ENCODE results near the gene ZMIZ2. TPM values are rescaled to one million over a fixed set of nuclear protein-coding genes. Genes with fewer than 3 reads are reported as not detected.

ZMIZ2 gene
- total RNA-seq, 1 donor from 2014 or later, result 76.8 TPM

GRCh38 chr7:44808914-44809393 lies 60.3 kb downstream of the ZMIZ2 start:
- H3K4me2 ChIP-seq (ENCODE audit: low read length), result no peak overlapping the region
- Mint-ChIP-seq H3K27ac (ENCODE audit: unreplicated experiment) (no peak overlapping the region), H3K4me3 (ENCODE audit: unreplicated experiment) (no peak overlapping the region), H3K9me3 (ENCODE audit: unreplicated experiment) (no peaks in the 10 kb centered on the region), H3K27me3 (ENCODE audit: low read depth, unreplicated experiment) (no peaks in the 10 kb centered on the region), H3K4me1 (ENCODE audit: low read depth, unreplicated experiment) (no peaks in the 10 kb centered on the region), H3K36me3 (ENCODE audit: low read depth, unreplicated experiment) (peaks cover 2% of the 10 kb centered on the region)
- H3K9me3 ChIP-seq (ENCODE audit: insufficient read depth, low read depth, low read length), result no peaks in the 10 kb centered on the region
- H2AFZ ChIP-seq (ENCODE audit: low read depth, low read length), result no peak overlapping the region
- peaks cover 5% of the 10 kb centered on the region for H4K20me1 ChIP-seq (ENCODE audit: insufficient read depth, low read length)
- no peak for TF ChIP-seq CTCF (IDR thresholded peaks at IDR 0.05; ENCODE audit: insufficient read depth, low read depth, low read length)
- no peaks in the 10 kb centered on the region for H3K36me3 ChIP-seq (ENCODE audit: insufficient read depth, low read length)
- peaks cover 5% of the 10 kb centered on the region for H3K4me1 ChIP-seq (ENCODE audit: insufficient read depth, low read length)
- H3K4me3 ChIP-seq (ENCODE audit: insufficient read depth, low read depth, low read length), result no peak overlapping the region
- no peak overlapping the region for H3K9ac ChIP-seq (ENCODE audit: low read length)
- DNase-seq (ENCODE audit: low read depth), result no peak
- FAIRE-seq, result no peak
- H3K27ac ChIP-seq (ENCODE audit: low read depth, low read length), result no peak overlapping the region
- H3K79me2 ChIP-seq (ENCODE audit: insufficient read depth, low read length), result no peaks in the 10 kb centered on the region
- H3K27me3 ChIP-seq (ENCODE audit: insufficient read depth, low read length), result no peaks in the 10 kb centered on the region

DNA sequence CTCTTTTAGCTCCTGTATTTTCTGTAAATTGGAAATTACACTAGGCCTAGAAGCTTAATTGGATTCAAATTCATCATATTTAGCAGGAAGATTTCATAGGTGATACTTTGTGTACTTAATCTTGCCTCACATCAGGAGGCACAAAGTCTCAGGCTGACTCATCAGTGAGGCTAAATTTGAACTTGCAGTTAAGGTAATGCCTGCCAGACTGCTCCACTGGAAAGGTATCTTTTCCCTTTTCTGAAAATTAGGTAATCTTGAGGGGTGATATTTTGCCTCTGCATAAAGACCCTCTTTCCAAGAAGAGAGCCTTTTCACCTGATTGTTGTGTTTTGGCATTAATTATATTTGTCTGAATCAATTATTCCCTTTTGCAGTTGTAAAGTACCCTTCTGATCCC lies 62.4 kb downstream of the ZMIZ2 start:
- Mint-ChIP-seq H3K9me3 (ENCODE audit: unreplicated experiment) (no peaks in the 10 kb centered on the region), H3K27me3 (ENCODE audit: low read depth, unreplicated experiment) (no peaks in the 10 kb centered on the region), H3K4me1 (ENCODE audit: low read depth, unreplicated experiment) (no peaks in the 10 kb centered on the region), H3K36me3 (ENCODE audit: low read depth, unreplicated experiment) (peaks cover 2% of the 10 kb centered on the region), H3K4me3 (ENCODE audit: unreplicated experiment) (no peak overlapping the region), H3K27ac (ENCODE audit: unreplicated experiment) (no peak overlapping the region)
- Histone ChIP-seq H2AFZ (ENCODE audit: low read depth, low read length) (no peak overlapping the region), H3K27me3 (ENCODE audit: insufficient read depth, low read length) (no peaks in the 10 kb centered on the region), H4K20me1 (ENCODE audit: insufficient read depth, low read length) (no peaks in the 10 kb centered on the region), H3K9ac (ENCODE audit: low read length) (no peak overlapping the region), H3K4me1 (ENCODE audit: insufficient read depth, low read length) (peaks cover 5% of the 10 kb centered on the region), H3K27ac (ENCODE audit: low read depth, low read length) (no peak overlapping the region), H3K79me2 (ENCODE audit: insufficient read depth, low read length) (no peaks in the 10 kb centered on the region), H3K4me3 (ENCODE audit: insufficient read depth, low read depth, low read length) (no peak overlapping the region), H3K4me2 (ENCODE audit: low read length) (no peak overlapping the region), H3K9me3 (ENCODE audit: insufficient read depth, low read depth, low read length) (no peaks in the 10 kb centered on the region), H3K36me3 (ENCODE audit: insufficient read depth, low read length) (no peaks in the 10 kb centered on the region)
- DNase-seq (ENCODE audit: low read depth) (no peak), FAIRE-seq (no peak)
- TF ChIP-seq EZH2 (IDR thresholded peaks at IDR 0.05; ENCODE audit: insufficient read depth, low read length), result no peak
- no peak for TF ChIP-seq CTCF (IDR thresholded peaks at IDR 0.05; ENCODE audit: insufficient read depth, low read depth, low read length)

DNA sequence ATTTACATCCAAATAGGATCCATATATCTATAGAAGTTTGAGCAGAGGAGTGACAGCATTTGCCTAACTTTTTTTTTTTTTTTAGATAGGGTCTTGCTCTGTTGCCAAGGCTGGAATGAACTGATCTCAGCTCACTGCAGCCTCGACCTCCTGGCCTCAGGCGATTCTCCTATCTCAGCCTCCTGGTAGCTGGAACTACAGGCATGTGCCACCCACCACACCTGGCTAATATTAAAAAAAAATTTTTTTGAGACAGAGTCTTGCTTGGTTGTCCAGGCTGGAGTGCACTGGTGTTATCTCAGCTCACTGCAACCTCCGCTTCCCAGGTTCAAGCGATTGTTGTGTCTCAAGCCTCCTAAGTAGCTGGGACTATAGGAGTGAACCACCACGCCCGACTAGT lies 62.9 kb downstream of the ZMIZ2 start:
- Mint-ChIP-seq H3K36me3 (ENCODE audit: low read depth, unreplicated experiment) (peaks cover 2% of the 10 kb centered on the region), H3K27me3 (ENCODE audit: low read depth, unreplicated experiment) (no peaks in the 10 kb centered on the region)
- FAIRE-seq, result no peak

More for the DNA sequence above, 62.9 kb downstream of the ZMIZ2 start:
- H3K4me2 ChIP-seq (ENCODE audit: low read length), result no peak overlapping the region
- peaks cover 5% of the 10 kb centered on the region for H3K4me1 ChIP-seq (ENCODE audit: insufficient read depth, low read length)
- H3K9ac ChIP-seq (ENCODE audit: low read length), result no peak overlapping the region
- no peaks in the 10 kb centered on the region for H3K79me2 ChIP-seq (ENCODE audit: insufficient read depth, low read length)
- H4K20me1 ChIP-seq (ENCODE audit: insufficient read depth, low read length), result no peaks in the 10 kb centered on the region
- TF ChIP-seq CTCF (IDR thresholded peaks at IDR 0.05; ENCODE audit: insufficient read depth, low read depth, low read length), result no peak
- no peak for TF ChIP-seq EZH2 (IDR thresholded peaks at IDR 0.05; ENCODE audit: insufficient read depth, low read length)
- H3K36me3 ChIP-seq (ENCODE audit: insufficient read depth, low read length), result no peaks in the 10 kb centered on the region
- no peak for DNase-seq (ENCODE audit: low read depth)
- no peaks in the 10 kb centered on the region for H3K27me3 ChIP-seq (ENCODE audit: insufficient read depth, low read length)
- no peaks in the 10 kb centered on the region for H3K4me1 Mint-ChIP-seq (ENCODE audit: low read depth, unreplicated experiment)
- H3K27ac ChIP-seq (ENCODE audit: low read depth, low read length), result no peak overlapping the region
- H3K27ac Mint-ChIP-seq (ENCODE audit: unreplicated experiment), result no peak overlapping the region
- no peak overlapping the region for H3K4me3 Mint-ChIP-seq (ENCODE audit: unreplicated experiment)
- no peak overlapping the region for H2AFZ ChIP-seq (ENCODE audit: low read depth, low read length)
- H3K4me3 ChIP-seq (ENCODE audit: insufficient read depth, low read depth, low read length), result no peak overlapping the region
- H3K9me3 ChIP-seq (ENCODE audit: insufficient read depth, low read depth, low read length), result no peaks in the 10 kb centered on the region
- H3K9me3 Mint-ChIP-seq (ENCODE audit: unreplicated experiment), result no peaks in the 10 kb centered on the region
